Measurements from ENCODE around the gene KRTAP19-3. TPM values are rescaled to one million over a fixed set of nuclear protein-coding genes. Genes with fewer than 3 reads are reported as not detected.

Gene KRTAP19-3
- total RNA-seq, 2 donors from 2014 or later, result not detected

- Histone ChIP-seq H3K27me3 (replicated peaks; ENCODE audit: insufficient read depth) (no peaks in the 10 kb centered on the region), H3K36me3 (no peaks in the 10 kb centered on the region), H3K4me3 (no peak within 1 kb of the TSS), H3K4me1 (replicated peaks) (no peaks in the 10 kb centered on the region), H3K9me3 (no peaks in the 10 kb centered on the region), H3K27ac (no peak within 1 kb of the TSS)
- WGBS, result 81% methylated on average over 4 of the region's 4 CpGs
- DNase-seq (ENCODE audit: low spot score), result no peak
- intact Hi-C loops (cut with DNase I), result no loop called here
- no peak for TF ChIP-seq POLR2AphosphoS5 (IDR thresholded peaks at IDR 0.05)
Measured at GRCh38 chr21:30497065-30497464, 5.3 kb upstream of the KRTAP19-3 start, which contains the start of gene KRTAP19-4. KRTAP19-4 (minus strand) TSS chr21:30497165; CDS start chr21:30497110, 55 bp downstream.

GRCh38 chr21:30487336-30487735, 4.5 kb downstream of the KRTAP19-3 start, which contains the start of gene KRTAP19-2:
KRTAP19-2 (minus strand) TSS chr21:30487436; CDS start chr21:30487348, 88 bp downstream.
- intact Hi-C loops (cut with DNase I), result no loop called here
- H3K4me1 ChIP-seq (replicated peaks), result no peaks in the 10 kb centered on the region

GRCh38 chr21:30486180-30486579, 5.6 kb downstream of the KRTAP19-3 start:
- no peak for DNase-seq (ENCODE audit: low spot score)
- no peak overlapping the region for H3K4me3 ChIP-seq
- H3K27ac ChIP-seq, result no peak overlapping the region
- H3K9me3 ChIP-seq, result no peaks in the 10 kb centered on the region
- intact Hi-C loops (cut with DNase I), result no loop called here
- 96% methylated on average over 2 of the region's 2 CpGs for WGBS
- H3K27me3 ChIP-seq (replicated peaks; ENCODE audit: insufficient read depth), result no peaks in the 10 kb centered on the region
- no peaks in the 10 kb centered on the region for H3K36me3 ChIP-seq
- TF ChIP-seq POLR2AphosphoS5 (IDR thresholded peaks at IDR 0.05), result no peak
- no peak for TF ChIP-seq CTCF (IDR thresholded peaks at IDR 0.05)
- no peak for TF ChIP-seq POLR2A (IDR thresholded peaks at IDR 0.05)
- no peaks in the 10 kb centered on the region for H3K4me1 ChIP-seq (replicated peaks)

More at GRCh38 chr21:30487336-30487735, 4.5 kb downstream of the KRTAP19-3 start, which contains the start of gene KRTAP19-2:
- H3K4me3 ChIP-seq, result no peak within 1 kb of the TSS
- DNase-seq (ENCODE audit: low spot score), result no peak
- TF ChIP-seq POLR2A (IDR thresholded peaks at IDR 0.05) (no peak), CTCF (IDR thresholded peaks at IDR 0.05) (no peak), POLR2AphosphoS5 (IDR thresholded peaks at IDR 0.05) (no peak)
- WGBS, result 95% methylated on average over 2 of the region's 2 CpGs
- H3K27ac ChIP-seq, result no peak within 1 kb of the TSS
- H3K36me3 ChIP-seq, result no peaks in the 10 kb centered on the region
- H3K27me3 ChIP-seq (replicated peaks; ENCODE audit: insufficient read depth), result no peaks in the 10 kb centered on the region
- no peaks in the 10 kb centered on the region for H3K9me3 ChIP-seq

GRCh38 chr21:30482130-30482529, 9.7 kb downstream of the KRTAP19-3 start:
- no peak overlapping the region for H3K27ac ChIP-seq
- H3K9me3 ChIP-seq, result no peaks in the 10 kb centered on the region
- H3K36me3 ChIP-seq, result no peaks in the 10 kb centered on the region
- H3K27me3 ChIP-seq (replicated peaks; ENCODE audit: insufficient read depth), result no peaks in the 10 kb centered on the region
- 44% methylated on average over 2 of the region's 2 CpGs for WGBS
- H3K4me1 ChIP-seq (replicated peaks), result no peaks in the 10 kb centered on the region
- TF ChIP-seq CTCF (IDR thresholded peaks at IDR 0.05) (no peak), POLR2AphosphoS5 (IDR thresholded peaks at IDR 0.05) (no peak), POLR2A (IDR thresholded peaks at IDR 0.05) (no peak)
- H3K4me3 ChIP-seq, result no peak overlapping the region
- intact Hi-C loops (cut with DNase I), result no loop called here
- DNase-seq (ENCODE audit: low spot score), result no peak

- TF ChIP-seq POLR2AphosphoS5 (IDR thresholded peaks at IDR 0.05), result no peak
- TF ChIP-seq POLR2A (IDR thresholded peaks at IDR 0.05), result no peak
- TF ChIP-seq CTCF (IDR thresholded peaks at IDR 0.05), result no peak
- no peaks in the 10 kb centered on the region for H3K27me3 ChIP-seq (replicated peaks; ENCODE audit: insufficient read depth)
- H3K4me3 ChIP-seq, result no peak within 1 kb of the TSS
- H3K9me3 ChIP-seq, result no peaks in the 10 kb centered on the region
- 74% methylated on average over 7 of the region's 7 CpGs for WGBS
- intact Hi-C loops (cut with DNase I), result no loop called here
- no peak for DNase-seq (ENCODE audit: low spot score)
- H3K27ac ChIP-seq, result no peak within 1 kb of the TSS
- H3K4me1 ChIP-seq (replicated peaks), result no peaks in the 10 kb centered on the region
- no peaks in the 10 kb centered on the region for H3K36me3 ChIP-seq
Measured at GRCh38 chr21:30480145-30480544, 11.7 kb downstream of the KRTAP19-3 start, which contains the start of gene KRTAP19-1. KRTAP19-1 (minus strand) TSS chr21:30480367; CDS start chr21:30480317, 50 bp downstream.

Measured in prostate gland (tissue), 2 donors.